Esophagus (tissue), 2 donors: ENCODE measurements around the gene DDX47. TPM values are rescaled to one million over a fixed set of nuclear protein-coding genes. Genes with fewer than 3 reads are reported as not detected.
A peak's percentile ranks its signal among the peaks of the same experiment; 100 is the strongest.
"Not testable (repeated sequence)": the region's sequence is repeated elsewhere in the genome, so short reads cannot be mapped to it uniquely, and the experiment has no call there.

Source experiments
- H3K27ac ChIP-seq, 2 donors: one replicate each; pipeline ENCODE4 v1.5.1; 2013; ENCODE audit warnings: low read depth in 2 of 2, mild to moderate bottlenecking in 2 of 2, inconsistent platforms in 1 of 2, low read length in 1 of 2, moderate library complexity in 1 of 2
- H3K27me3 ChIP-seq, 2 donors: one replicate each; pipeline ENCODE4 v1.6.1; 2013; ENCODE audit warnings: low read length in 2 of 2, control low read depth in 1 of 2, mild to moderate bottlenecking in 1 of 2; ENCODE audit not compliant: insufficient read depth in 2 of 2, control insufficient read depth in 1 of 2
- H3K36me3 ChIP-seq, 2 donors: one replicate each; pipeline ENCODE4 v1.6.1; 2013; ENCODE audit warnings: low read length in 1 of 2; ENCODE audit not compliant: control insufficient read depth in 2 of 2, insufficient read depth in 2 of 2
- H3K4me1 ChIP-seq, 2 donors: one replicate each; pipeline ENCODE4 v1.6.1; 2013; ENCODE audit warnings: low read length in 1 of 2; ENCODE audit not compliant: control insufficient read depth in 2 of 2, insufficient read depth in 2 of 2
- H3K4me3 ChIP-seq, 2 donors: one replicate each; pipeline ENCODE4 v1.5.1; 2013; ENCODE audit warnings: low read length in 2 of 2, mild to moderate bottlenecking in 2 of 2, low read depth in 1 of 2, moderate library complexity in 1 of 2
- H3K9me3 ChIP-seq, 2 donors: one replicate each; pipeline ENCODE4 v1.6.1; 2013; ENCODE audit warnings: mild to moderate bottlenecking in 2 of 2, low read depth in 1 of 2, low read length in 1 of 2, moderate library complexity in 1 of 2; ENCODE audit not compliant: control insufficient read depth in 2 of 2, insufficient read depth in 1 of 2
- WGBS, 2 donors: extraction: QIAGEN DNeasy Blood & Tissue Kit; methylation state at CpG; one replicate each; pipeline ENCODE4 v1.1.7; 2013; 5-methylcytosine and 5-hydroxymethylcytosine counted together
- polyA plus RNA-seq, 2 donors: library from polyadenylated mRNA; stranded (reverse); fragments of 200-250 nt; gene quantifications; one replicate each; pipeline ENCODE4 v1.2.3, GENCODE V29; 2013
- donor health status: healthy with polysubstance abuse.
- donor health status: Bipolar disorder and iron deficiency.

DDX47 gene
- polyA plus RNA-seq, 2 donors, result 17.7 to 33.4 TPM

GRCh38 chr12:12794686-12795085, 18.5 kb upstream of the DDX47 start:
- Histone ChIP-seq H3K36me3 (no peaks in the 10 kb centered on the region), H3K9me3 (no peaks in the 10 kb centered on the region), H3K4me1 (peaks cover 0 to 3% of the 10 kb centered on the region in 2 donors), H3K4me3 (no peak overlapping the region), H3K27me3 (no peaks in the 10 kb centered on the region), H3K27ac (no peak overlapping the region)
- 77 to 80% methylated on average over 2 of the region's 2 CpGs for WGBS, 2 donors

GRCh38 chr12:12796171-12796570, 17.0 kb upstream of the DDX47 start:
- H3K9me3 ChIP-seq, result no peaks in the 10 kb centered on the region
- peaks cover 0 to 3% of the 10 kb centered on the region in 2 donors for H3K4me1 ChIP-seq
- no peak overlapping the region for H3K27ac ChIP-seq
- H3K27me3 ChIP-seq, result no peaks in the 10 kb centered on the region
- no peaks in the 10 kb centered on the region for H3K36me3 ChIP-seq
- H3K4me3 ChIP-seq, result no peak overlapping the region
- 58 to 68% methylated on average over 3 of the region's 3 CpGs for WGBS, 2 donors

GRCh38 chr12:12796928-12797793, 16.0 kb upstream of the DDX47 start:
- Histone ChIP-seq H3K4me3 (no peak overlapping the region), H3K4me1 (peaks cover 0 to 3% of the 10 kb centered on the region in 2 donors), H3K27me3 (no peaks in the 10 kb centered on the region), H3K27ac (no peak overlapping the region), H3K36me3 (no peaks in the 10 kb centered on the region), H3K9me3 (no peaks in the 10 kb centered on the region)
- 86 to 89% methylated on average over 9 of the region's 9 CpGs for WGBS, 2 donors

GRCh38 chr12:12797794-12798152, 15.4 kb upstream of the DDX47 start:
- H3K27me3 ChIP-seq, result no peaks in the 10 kb centered on the region
- no peaks in the 10 kb centered on the region for H3K36me3 ChIP-seq
- 90 to 93% methylated on average over 3 of the region's 3 CpGs for WGBS, 2 donors
- no peaks in the 10 kb centered on the region for H3K9me3 ChIP-seq
- no peak overlapping the region for H3K27ac ChIP-seq
- H3K4me3 ChIP-seq, result no peak overlapping the region
- peaks cover 0 to 3% of the 10 kb centered on the region in 2 donors for H3K4me1 ChIP-seq

GRCh38 chr12:12798480-12798879, 14.7 kb upstream of the DDX47 start:
- Histone ChIP-seq H3K4me3 (no peak overlapping the region), H3K9me3 (no peaks in the 10 kb centered on the region), H3K4me1 (peaks cover 0 to 3% of the 10 kb centered on the region in 2 donors), H3K27me3 (no peaks in the 10 kb centered on the region), H3K36me3 (no peaks in the 10 kb centered on the region), H3K27ac (no peak overlapping the region)
- 60 to 77% methylated on average over 1 of the region's 1 CpG for WGBS, 2 donors

GRCh38 chr12:12799163-12799920, 13.8 kb upstream of the DDX47 start:
- WGBS, 2 donors, result 70 to 80% methylated on average over 8 of the region's 8 CpGs
- Histone ChIP-seq H3K27ac (no peak overlapping the region), H3K36me3 (no peaks in the 10 kb centered on the region)

GRCh38 chr12:12800406-12801180, 12.6 kb upstream of the DDX47 start:
- no peaks in the 10 kb centered on the region for H3K27me3 ChIP-seq
- H3K36me3 ChIP-seq, result no peaks in the 10 kb centered on the region
- WGBS, 2 donors, result 75 to 79% methylated on average over 9 of the region's 9 CpGs
- no peaks in the 10 kb centered on the region for H3K9me3 ChIP-seq
- H3K27ac ChIP-seq, result peak overlapping the region; percentile 44 to 58
- no peaks in the 10 kb centered on the region for H3K4me1 ChIP-seq
- H3K4me3 ChIP-seq, result no peak overlapping the region

More at GRCh38 chr12:12799163-12799920, 13.8 kb upstream of the DDX47 start:
- Histone ChIP-seq H3K4me3 (no peak overlapping the region), H3K9me3 (no peaks in the 10 kb centered on the region), H3K4me1 (no peaks in the 10 kb centered on the region), H3K27me3 (no peaks in the 10 kb centered on the region)

GRCh38 chr12:12801656-12802055, 11.5 kb upstream of the DDX47 start:
- not testable (repeated sequence) for H3K36me3 ChIP-seq, H3K9me3 ChIP-seq, H3K27me3 ChIP-seq, H3K27ac ChIP-seq, H3K4me3 ChIP-seq, H3K4me1 ChIP-seq
- WGBS, 2 donors, result 86 to 94% methylated on average over 4 of the region's 4 CpGs

- no peaks in the 10 kb centered on the region for H3K27me3 ChIP-seq
- peak overlapping the region; percentile 88 for H3K27ac ChIP-seq
- no peaks in the 10 kb centered on the region for H3K36me3 ChIP-seq
- no peaks in the 10 kb centered on the region for H3K9me3 ChIP-seq
- 20 to 22% methylated on average over 2 of the region's 2 CpGs for WGBS, 2 donors
- H3K4me1 ChIP-seq, result peaks cover 0 to 2% of the 10 kb centered on the region in 2 donors
- no peak overlapping the region for H3K4me3 ChIP-seq
Measured at GRCh38 chr12:12803186-12803585, 10.0 kb upstream of the DDX47 start.
